Measurements from ENCODE around the gene CREB3L2. TPM values are rescaled to one million over a fixed set of nuclear protein-coding genes. Genes with fewer than 3 reads are reported as not detected.

Gene CREB3L2
- total and polyA plus RNA-seq, 8 donors, result 5.8 to 258 (median 23.6) TPM

GRCh38 chr7:138023618-138024342 lies 21.9 kb upstream of the CREB3L2 start:
- H3K4me3 ChIP-seq, result no peak overlapping the region
- H3K27ac ChIP-seq, result no peak overlapping the region
- intact Hi-C loops (cut with DNase I; ENCODE audit: low total_unique reads), result no loop called here
- DNase-seq, result no peak
- no peaks in the 10 kb centered on the region for H3K27me3 ChIP-seq
- no peak for TF ChIP-seq CTCF (IDR thresholded peaks at IDR 0.05)
- TF ChIP-seq POLR2AphosphoS5 (IDR thresholded peaks at IDR 0.05), result no peak
- no peak for TF ChIP-seq POLR2A (IDR thresholded peaks at IDR 0.05)
- no peak for TF ChIP-seq EP300 (IDR thresholded peaks at IDR 0.05)
- 87 to 94% (median 93%) methylated on average over 3 of the region's 3 CpGs for WGBS, 5 donors
- no peaks in the 10 kb centered on the region for H3K4me1 ChIP-seq
- no peaks in the 10 kb centered on the region for H3K9me3 ChIP-seq
- H3K36me3 ChIP-seq, result no peaks in the 10 kb centered on the region

- Histone ChIP-seq H3K27ac (no peak overlapping the region), H3K4me1 (no peaks in the 10 kb centered on the region), H3K4me3 (no peak overlapping the region), H3K9me3 (no peaks in the 10 kb centered on the region), H3K27me3 (no peaks in the 10 kb centered on the region), H3K36me3 (no peaks in the 10 kb centered on the region)
- 84 to 88% (median 86%) methylated on average over 6 of the region's 6 CpGs for WGBS, 5 donors
- no peak for DNase-seq
- intact Hi-C loops (cut with DNase I; ENCODE audit: low total_unique reads), result no loop called here
- TF ChIP-seq POLR2A (IDR thresholded peaks at IDR 0.05) (no peak), CTCF (IDR thresholded peaks at IDR 0.05) (no peak), POLR2AphosphoS5 (IDR thresholded peaks at IDR 0.05) (no peak), EP300 (IDR thresholded peaks at IDR 0.05) (no peak)
These were observed 20.0 kb upstream of the CREB3L2 start for GRCh38 chr7:138021889-138022288.

- intact Hi-C loops (cut with DNase I; ENCODE audit: low total_unique reads), result no loop called here
- Histone ChIP-seq H3K4me3 (no peak overlapping the region), H3K27ac (no peak overlapping the region), H3K36me3 (no peaks in the 10 kb centered on the region), H3K4me1 (no peaks in the 10 kb centered on the region), H3K27me3 (no peaks in the 10 kb centered on the region), H3K9me3 (no peaks in the 10 kb centered on the region)
- WGBS, 5 donors, result 87 to 100% (median 90%) methylated on average over 1 of the region's 1 CpG
- TF ChIP-seq POLR2AphosphoS5 (IDR thresholded peaks at IDR 0.05) (no peak), EP300 (IDR thresholded peaks at IDR 0.05) (no peak), CTCF (IDR thresholded peaks at IDR 0.05) (no peak), POLR2A (IDR thresholded peaks at IDR 0.05) (no peak)
- DNase-seq, result no peak
These were observed 16.1 kb upstream of the CREB3L2 start for GRCh38 chr7:138017992-138018391.

GRCh38 chr7:138015096-138015495 lies 13.2 kb upstream of the CREB3L2 start:
- Histone ChIP-seq H3K27ac (no peak overlapping the region), H3K4me3 (no peak overlapping the region), H3K4me1 (no peaks in the 10 kb centered on the region), H3K27me3 (no peaks in the 10 kb centered on the region), H3K9me3 (no peaks in the 10 kb centered on the region), H3K36me3 (no peaks in the 10 kb centered on the region)
- DNase-seq, result no peak
- TF ChIP-seq CTCF (IDR thresholded peaks at IDR 0.05) (no peak), POLR2AphosphoS5 (IDR thresholded peaks at IDR 0.05) (no peak), EP300 (IDR thresholded peaks at IDR 0.05) (no peak), POLR2A (IDR thresholded peaks at IDR 0.05) (no peak)
- intact Hi-C loops (cut with DNase I; ENCODE audit: low total_unique reads), result no loop called here
- WGBS, 5 donors, result 87 to 95% (median 92%) methylated on average over 5 of the region's 5 CpGs
